ENCODE results near the gene NNAT. TPM values are rescaled to one million over a fixed set of nuclear protein-coding genes. Genes with fewer than 3 reads are reported as not detected.

The NNAT gene
- polyA plus RNA-seq, 1 donor from 2014 or later = 996 TPM

- no peak for TF ChIP-seq RAD21 (conservative IDR thresholded peaks at IDR 0.05)
- TF ChIP-seq, protein P1, sequence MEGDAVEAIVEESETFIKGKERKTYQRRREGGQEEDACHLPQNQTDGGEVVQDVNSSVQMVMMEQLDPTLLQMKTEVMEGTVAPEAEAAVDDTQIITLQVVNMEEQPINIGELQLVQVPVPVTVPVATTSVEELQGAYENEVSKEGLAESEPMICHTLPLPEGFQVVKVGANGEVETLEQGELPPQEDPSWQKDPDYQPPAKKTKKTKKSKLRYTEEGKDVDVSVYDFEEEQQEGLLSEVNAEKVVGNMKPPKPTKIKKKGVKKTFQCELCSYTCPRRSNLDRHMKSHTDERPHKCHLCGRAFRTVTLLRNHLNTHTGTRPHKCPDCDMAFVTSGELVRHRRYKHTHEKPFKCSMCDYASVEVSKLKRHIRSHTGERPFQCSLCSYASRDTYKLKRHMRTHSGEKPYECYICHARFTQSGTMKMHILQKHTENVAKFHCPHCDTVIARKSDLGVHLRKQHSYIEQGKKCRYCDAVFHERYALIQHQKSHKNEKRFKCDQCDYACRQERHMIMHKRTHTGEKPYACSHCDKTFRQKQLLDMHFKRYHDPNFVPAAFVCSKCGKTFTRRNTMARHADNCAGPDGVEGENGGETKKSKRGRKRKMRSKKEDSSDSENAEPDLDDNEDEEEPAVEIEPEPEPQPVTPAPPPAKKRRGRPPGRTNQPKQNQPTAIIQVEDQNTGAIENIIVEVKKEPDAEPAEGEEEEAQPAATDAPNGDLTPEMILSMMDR (IDR thresholded peaks at IDR 0.05; ENCODE audit: poor library complexity, severe bottlenecking) = no peak
- TF ChIP-seq TAF1 (IDR thresholded peaks at IDR 0.05; ENCODE audit: low read depth) = no peak
- TF ChIP-seq, protein P2, sequence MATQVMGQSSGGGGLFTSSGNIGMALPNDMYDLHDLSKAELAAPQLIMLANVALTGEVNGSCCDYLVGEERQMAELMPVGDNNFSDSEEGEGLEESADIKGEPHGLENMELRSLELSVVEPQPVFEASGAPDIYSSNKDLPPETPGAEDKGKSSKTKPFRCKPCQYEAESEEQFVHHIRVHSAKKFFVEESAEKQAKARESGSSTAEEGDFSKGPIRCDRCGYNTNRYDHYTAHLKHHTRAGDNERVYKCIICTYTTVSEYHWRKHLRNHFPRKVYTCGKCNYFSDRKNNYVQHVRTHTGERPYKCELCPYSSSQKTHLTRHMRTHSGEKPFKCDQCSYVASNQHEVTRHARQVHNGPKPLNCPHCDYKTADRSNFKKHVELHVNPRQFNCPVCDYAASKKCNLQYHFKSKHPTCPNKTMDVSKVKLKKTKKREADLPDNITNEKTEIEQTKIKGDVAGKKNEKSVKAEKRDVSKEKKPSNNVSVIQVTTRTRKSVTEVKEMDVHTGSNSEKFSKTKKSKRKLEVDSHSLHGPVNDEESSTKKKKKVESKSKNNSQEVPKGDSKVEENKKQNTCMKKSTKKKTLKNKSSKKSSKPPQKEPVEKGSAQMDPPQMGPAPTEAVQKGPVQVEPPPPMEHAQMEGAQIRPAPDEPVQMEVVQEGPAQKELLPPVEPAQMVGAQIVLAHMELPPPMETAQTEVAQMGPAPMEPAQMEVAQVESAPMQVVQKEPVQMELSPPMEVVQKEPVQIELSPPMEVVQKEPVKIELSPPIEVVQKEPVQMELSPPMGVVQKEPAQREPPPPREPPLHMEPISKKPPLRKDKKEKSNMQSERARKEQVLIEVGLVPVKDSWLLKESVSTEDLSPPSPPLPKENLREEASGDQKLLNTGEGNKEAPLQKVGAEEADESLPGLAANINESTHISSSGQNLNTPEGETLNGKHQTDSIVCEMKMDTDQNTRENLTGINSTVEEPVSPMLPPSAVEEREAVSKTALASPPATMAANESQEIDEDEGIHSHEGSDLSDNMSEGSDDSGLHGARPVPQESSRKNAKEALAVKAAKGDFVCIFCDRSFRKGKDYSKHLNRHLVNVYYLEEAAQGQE (IDR thresholded peaks at IDR 0.05; ENCODE audit: borderline replicate concordance) = no peak
- TF ChIP-seq EP300 (conservative IDR thresholded peaks at IDR 0.05; ENCODE audit: poor library complexity, severe bottlenecking) = no peak
- no peak for TF ChIP-seq SMC3 (conservative IDR thresholded peaks at IDR 0.05; ENCODE audit: poor library complexity)
- no peak for TF ChIP-seq MXI1 (conservative IDR thresholded peaks at IDR 0.05; ENCODE audit: poor library complexity, severe bottlenecking)
- no peak for TF ChIP-seq POLR2AphosphoS5 (IDR thresholded peaks at IDR 0.05)
- no peak for TF ChIP-seq EZH2 (IDR thresholded peaks at IDR 0.05; ENCODE audit: borderline replicate concordance, insufficient read depth, low read length, poor library complexity, severe bottlenecking)
- no peak overlapping the region for H3K9ac ChIP-seq (ENCODE audit: low read length)
- H3F3A ChIP-seq (ENCODE audit: insufficient read depth, low read length, poor library complexity, severe bottlenecking) = no peaks in the 10 kb centered on the region
- no peaks in the 10 kb centered on the region for H3K27me3 ChIP-seq (ENCODE audit: insufficient read depth, low read depth, low read length)
- H3K79me2 ChIP-seq (replicated peaks; ENCODE audit: insufficient read depth, low read length) = no peaks in the 10 kb centered on the region
- H3K27ac ChIP-seq (ENCODE audit: low read length) = no peak overlapping the region
- no peaks in the 10 kb centered on the region for H3K36me3 ChIP-seq (ENCODE audit: insufficient read depth, low read length)
- no peak overlapping the region for H3K4me2 ChIP-seq (ENCODE audit: low read length)
- no peaks in the 10 kb centered on the region for H3K9me2 ChIP-seq (ENCODE audit: insufficient read depth, low read length)
- no peaks in the 10 kb centered on the region for H4K20me1 ChIP-seq (ENCODE audit: insufficient read depth)
- no peak overlapping the region for H3K4me3 ChIP-seq (ENCODE audit: low read length)
- H3K9me3 ChIP-seq (ENCODE audit: low read length) = no peaks in the 10 kb centered on the region
- no peak overlapping the region for H2AFZ ChIP-seq (ENCODE audit: low read depth, low read length)
Measured at GRCh38 chr20:37505263-37506151, 15.5 kb upstream of the NNAT start.

DNA sequence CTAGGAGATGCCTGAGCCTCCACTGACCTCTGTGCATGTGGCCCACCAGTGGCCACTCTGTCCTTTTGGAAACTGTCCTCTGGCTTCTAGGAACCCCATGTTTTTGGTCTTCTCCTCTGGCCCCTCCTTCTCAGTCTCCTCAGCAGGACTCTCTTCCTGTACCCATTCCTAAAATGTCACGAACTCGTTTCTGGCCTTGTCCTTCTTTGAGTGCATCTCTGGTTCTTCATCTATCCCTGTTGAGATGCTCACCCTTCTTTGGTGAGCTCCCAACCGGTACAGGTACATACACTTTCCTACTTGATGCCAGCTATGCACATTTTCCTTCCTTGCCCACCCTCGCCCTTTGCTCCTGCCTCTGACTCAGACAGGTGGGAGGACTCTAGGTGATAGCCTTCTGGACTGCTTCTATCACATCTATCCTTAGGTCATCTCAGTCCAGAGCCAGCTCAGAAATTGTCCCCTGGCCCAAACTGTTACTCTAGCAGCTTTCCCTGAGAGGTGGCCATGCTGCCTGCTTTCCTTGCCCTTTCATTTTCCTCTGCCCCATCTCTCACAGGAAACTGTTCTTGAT lies 14.8 kb upstream of the NNAT start:
- H3K4me3 ChIP-seq (ENCODE audit: low read length) = no peak overlapping the region
- H4K20me1 ChIP-seq (ENCODE audit: insufficient read depth) = no peaks in the 10 kb centered on the region
- H3K27me3 ChIP-seq (ENCODE audit: insufficient read depth, low read depth, low read length) = no peaks in the 10 kb centered on the region
- no peak overlapping the region for H3K9ac ChIP-seq (ENCODE audit: low read length)
- H3K79me2 ChIP-seq (replicated peaks; ENCODE audit: insufficient read depth, low read length) = no peaks in the 10 kb centered on the region
- H3K9me3 ChIP-seq (ENCODE audit: low read length) = no peaks in the 10 kb centered on the region
- no peak overlapping the region for H3K27ac ChIP-seq (ENCODE audit: low read length)
- no peaks in the 10 kb centered on the region for H3K9me2 ChIP-seq (ENCODE audit: insufficient read depth, low read length)
- H3K36me3 ChIP-seq (ENCODE audit: insufficient read depth, low read length) = no peaks in the 10 kb centered on the region
- no peak overlapping the region for H3K4me2 ChIP-seq (ENCODE audit: low read length)
- TF ChIP-seq SMC3 (conservative IDR thresholded peaks at IDR 0.05; ENCODE audit: poor library complexity) (no peak), MXI1 (conservative IDR thresholded peaks at IDR 0.05; ENCODE audit: poor library complexity, severe bottlenecking) (no peak), EP300 (conservative IDR thresholded peaks at IDR 0.05; ENCODE audit: poor library complexity, severe bottlenecking) (no peak), POLR2AphosphoS5 (IDR thresholded peaks at IDR 0.05) (no peak), RAD21 (conservative IDR thresholded peaks at IDR 0.05) (no peak), EZH2 (IDR thresholded peaks at IDR 0.05; ENCODE audit: borderline replicate concordance, insufficient read depth, low read length, poor library complexity, severe bottlenecking) (no peak), TAF1 (IDR thresholded peaks at IDR 0.05; ENCODE audit: low read depth) (no peak)
- TF ChIP-seq, protein P2 (IDR thresholded peaks at IDR 0.05; ENCODE audit: borderline replicate concordance) = no peak
- TF ChIP-seq, protein P1 (IDR thresholded peaks at IDR 0.05; ENCODE audit: poor library complexity, severe bottlenecking) = no peak
- no peak overlapping the region for H2AFZ ChIP-seq (ENCODE audit: low read depth, low read length)
- H3F3A ChIP-seq (ENCODE audit: insufficient read depth, low read length, poor library complexity, severe bottlenecking) = no peaks in the 10 kb centered on the region

All from neural cell (in vitro differentiated cells).